Astrocyte of the spinal cord (primary cell): ENCODE results near the gene APOBEC3F.
"Not testable (repeated sequence)": the region's sequence is repeated elsewhere in the genome, so short reads cannot be mapped to it uniquely, and the experiment has no call there.

Source experiments
- DNase-seq: peaks from one replicate; pipeline ENCODE4 v3.0.0; 2011; ENCODE audit warnings: low read depth, low spot score
- H3K4me3 ChIP-seq: 2 replicates; pipeline ENCODE4 v1.5.1; 2011; ENCODE audit warnings: low read depth, mild to moderate bottlenecking, low read length, moderate library complexity
- CTCF ChIP-seq: IDR thresholded peaks from 2 replicates; pipeline ENCODE4 v1.5.1; 2012; ENCODE audit warnings: low read depth, mild to moderate bottlenecking, low read length, inconsistent platforms
- in situ Hi-C: cut with HindIII; loops from 2 replicates; pipeline ENCODE4 v1.10.0; 2017; ENCODE audit warnings: low sequenced_read_pairs

Gene APOBEC3F

GRCh38 chr22:39077912-39078311, 37.2 kb downstream of the APOBEC3F start:
- H3K4me3 ChIP-seq, DNase-seq, in situ Hi-C loops: not testable (repeated sequence)

GRCh38 chr22:39078329-39078728, 37.7 kb downstream of the APOBEC3F start:
- DNase-seq = no peak
- no peak overlapping the region for H3K4me3 ChIP-seq
- in situ Hi-C loops = no loop called here
- no peak for TF ChIP-seq CTCF

- H3K4me3 ChIP-seq, DNase-seq, in situ Hi-C loops: not testable (repeated sequence)
Observed at GRCh38 chr22:39079054-39079637, 38.5 kb downstream of the APOBEC3F start.

- TF ChIP-seq CTCF = no peak
- no peak for DNase-seq
- in situ Hi-C loops = no loop called here
- H3K4me3 ChIP-seq = no peak overlapping the region
Observed at GRCh38 chr22:39080052-39080762, 39.5 kb downstream of the APOBEC3F start.

GRCh38 chr22:39081016-39081415, 40.4 kb downstream of the APOBEC3F start:
- TF ChIP-seq CTCF = no peak
- in situ Hi-C loops = no loop called here
- DNase-seq = no peak
- H3K4me3 ChIP-seq = no peak overlapping the region

GRCh38 chr22:39081598-39081997, 40.9 kb downstream of the APOBEC3F start:
- DNase-seq = no peak
- TF ChIP-seq CTCF = no peak
- H3K4me3 ChIP-seq = no peak overlapping the region
- in situ Hi-C loops = no loop called here

GRCh38 chr22:39083212-39084165, 42.8 kb downstream of the APOBEC3F start:
- no peak for DNase-seq
- TF ChIP-seq CTCF = no peak
- H3K4me3 ChIP-seq = no peak overlapping the region
- in situ Hi-C loops = no loop called here
